ENCODE data around the gene VPS37C. TPM values are rescaled to one million over a fixed set of nuclear protein-coding genes. Genes with fewer than 3 reads are reported as not detected.

Gene VPS37C
- total and polyA plus RNA-seq, 9 of the 15 experiments (the other 6 are each of a cell fraction or from before 2014, with no cell fraction given) = 0.62 to 29.8 (median 11.5) TPM

- TF ChIP-seq HDAC8 (tag; IDR thresholded peaks at IDR 0.05) (no peak), STAT5A (IDR thresholded peaks at IDR 0.05; ENCODE audit: borderline replicate concordance, low read length) (no peak), HCFC1 (IDR thresholded peaks at IDR 0.05; ENCODE audit: low read depth, low read length) (no peak)
Observed at GRCh38 chr11:61198948-61199523, 37.8 kb upstream of the VPS37C start (continued).

GRCh38 chr11:61198361-61198760, 37.1 kb upstream of the VPS37C start:
- BruUV-seq (replicated peaks) = no TSS peak
- Histone ChIP-seq H3K4me3 (no peak overlapping the region), H3K9ac (ENCODE audit: insufficient read depth in 1 of 2, low read depth in 2 of 2, low read length in 2 of 2) (no peak overlapping the region), H3K36me3 (ENCODE audit: control insufficient read depth, insufficient read depth, low read length) (no peaks in the 10 kb centered on the region), H3K9me1 (ENCODE audit: control insufficient read depth, insufficient read depth, low read length) (no peaks in the 10 kb centered on the region), H3K27me3 (ENCODE audit: control insufficient read depth in 2 of 2, insufficient read depth in 2 of 2, low read length in 2 of 2) (peaks cover 28 to 54% of the 10 kb centered on the region in 2 experiments), H3K79me2 (ENCODE audit: control insufficient read depth, insufficient read depth, low read length) (no peaks in the 10 kb centered on the region), H3K4me1 (replicated peaks in 1 of 2; ENCODE audit: control insufficient read depth in 2 of 2, insufficient read depth in 2 of 2, low read length in 2 of 2) (peaks cover 0 to 4% of the 10 kb centered on the region in 2 experiments; a peak in 2 of 5 replicates), H2AFZ (ENCODE audit: low read depth, low read length) (no peak overlapping the region), H4K20me1 (replicated peaks; ENCODE audit: control insufficient read depth, insufficient read depth, low read length) (no peaks in the 10 kb centered on the region), H3K9me3 (replicated peaks; ENCODE audit: control insufficient read depth, insufficient read depth, low read depth, low read length) (no peaks in the 10 kb centered on the region), H3K4me2 (ENCODE audit: insufficient read depth, low read length) (no peak overlapping the region), H3K27ac (ENCODE audit: extremely low read depth, low read depth, low read length) (no peak overlapping the region)
- in situ Hi-C loops (cut with MboI) (loop anchor here (5.0 kb wide), 1 partner anchor 39 kb away; no protein-coding TSS in a partner anchor), intact Hi-C loops (cut with micrococcal nuclease) (no loop called here)
- ChIA-PET CTCF (ENCODE audit: low intra/inter-chr PET ratio) (no interaction called here), POLR2A (no interaction called here)
- TF ChIP-seq ZFX (CRISPR knock-in tag; IDR thresholded peaks at IDR 0.05) = no peak
- no peak for TF ChIP-seq SETDB1 (IDR thresholded peaks at IDR 0.05; ENCODE audit: low read length)
- ATAC-seq (no peak), DNase-seq (ENCODE audit: extremely low read depth in 1 of 4, low spot score in 3 of 4) (no peak), FAIRE-seq (no peak)
- under 1% methylated on average over 6 of the region's 6 CpGs for WGBS (ENCODE audit: insufficient coverage, low coverage, missing lambda C conversion rate)
